ELF-1 (cell line): ENCODE results near the gene NUP54.

Experiments used
- DNase-seq: peaks from one replicate; pipeline ENCODE4 v3.0.0-alpha.2; 2016; ENCODE audit warnings: low read depth, low spot score

The NUP54 gene, protein sequence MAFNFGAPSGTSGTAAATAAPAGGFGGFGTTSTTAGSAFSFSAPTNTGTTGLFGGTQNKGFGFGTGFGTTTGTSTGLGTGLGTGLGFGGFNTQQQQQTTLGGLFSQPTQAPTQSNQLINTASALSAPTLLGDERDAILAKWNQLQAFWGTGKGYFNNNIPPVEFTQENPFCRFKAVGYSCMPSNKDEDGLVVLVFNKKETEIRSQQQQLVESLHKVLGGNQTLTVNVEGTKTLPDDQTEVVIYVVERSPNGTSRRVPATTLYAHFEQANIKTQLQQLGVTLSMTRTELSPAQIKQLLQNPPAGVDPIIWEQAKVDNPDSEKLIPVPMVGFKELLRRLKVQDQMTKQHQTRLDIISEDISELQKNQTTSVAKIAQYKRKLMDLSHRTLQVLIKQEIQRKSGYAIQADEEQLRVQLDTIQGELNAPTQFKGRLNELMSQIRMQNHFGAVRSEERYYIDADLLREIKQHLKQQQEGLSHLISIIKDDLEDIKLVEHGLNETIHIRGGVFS

GRCh38 chr4:76148142-76148865 lies at the start of gene NUP54:
TSS of gene NUP54 (minus strand) at chr4:76148397. CDS start at chr4:76148374, 23 bp downstream.
- peak; percentile 98 for DNase-seq

- no peak for DNase-seq
These were observed 49.0 kb upstream of the NUP54 start for GRCh38 chr4:76197031-76197743.

DNA sequence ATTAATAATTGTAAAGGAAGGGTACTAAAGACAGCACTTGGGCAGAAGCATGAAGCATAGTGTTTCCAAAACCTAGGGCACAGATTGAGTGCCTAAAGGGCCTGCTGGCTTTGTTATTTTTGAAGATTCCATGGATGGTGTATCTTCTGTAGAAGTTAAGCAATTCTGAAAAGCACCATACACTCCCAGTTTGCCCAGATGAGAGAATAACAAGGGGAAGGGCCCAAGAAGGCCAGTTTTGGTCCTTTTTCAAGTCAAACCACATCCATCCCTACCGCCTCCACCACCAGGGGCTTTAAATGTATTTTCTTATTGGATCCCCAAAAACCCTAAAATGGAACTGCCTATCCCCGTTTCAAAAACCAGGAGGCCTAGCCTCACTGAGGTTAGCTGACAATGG lies 48.2 kb upstream of the NUP54 start:
- no peak for DNase-seq

DNA sequence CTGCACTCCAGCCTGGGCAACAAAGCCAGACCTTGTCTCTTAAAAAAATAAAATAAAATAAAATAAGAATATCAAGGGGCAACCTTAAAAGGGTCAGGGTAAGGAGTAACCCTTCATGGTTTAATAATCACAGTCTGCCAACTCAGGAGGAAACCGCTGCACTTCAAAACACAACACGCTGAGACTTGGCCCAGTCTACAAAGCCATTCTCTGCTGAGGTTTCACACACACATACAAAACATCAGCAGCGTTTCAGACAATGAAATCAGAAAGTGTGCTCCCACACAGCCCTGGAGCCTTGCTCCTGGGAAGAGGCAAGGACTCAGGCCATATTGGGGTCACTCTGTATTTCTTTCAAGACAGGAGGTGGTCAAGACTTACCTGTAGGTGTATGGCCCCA lies 47.1 kb upstream of the NUP54 start:
- no peak for DNase-seq

DNA sequence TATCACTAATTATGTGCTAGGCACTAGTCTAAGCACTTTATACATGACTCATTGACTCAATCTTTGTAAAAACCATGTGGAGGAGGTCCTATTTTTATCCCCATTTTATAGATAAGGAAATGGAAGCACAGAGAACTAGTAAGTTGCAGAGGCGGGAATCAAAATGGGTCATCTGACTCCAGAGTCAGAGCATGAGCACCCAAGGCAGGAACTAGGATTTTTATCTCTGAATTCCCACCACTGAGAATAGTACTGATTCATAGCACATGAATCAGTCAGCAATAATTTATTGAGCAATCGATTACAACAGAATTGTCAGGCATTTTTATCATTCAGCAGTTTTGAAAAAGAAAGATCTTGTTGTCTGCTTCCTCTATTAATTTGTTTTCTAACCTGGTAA lies 46.1 kb upstream of the NUP54 start:
- DNase-seq: no peak

- no peak for DNase-seq
These were observed 44.0 kb upstream of the NUP54 start for GRCh38 chr4:76192236-76192635.

- no peak for DNase-seq
These were observed 40.4 kb upstream of the NUP54 start for GRCh38 chr4:76188557-76188956.

DNA sequence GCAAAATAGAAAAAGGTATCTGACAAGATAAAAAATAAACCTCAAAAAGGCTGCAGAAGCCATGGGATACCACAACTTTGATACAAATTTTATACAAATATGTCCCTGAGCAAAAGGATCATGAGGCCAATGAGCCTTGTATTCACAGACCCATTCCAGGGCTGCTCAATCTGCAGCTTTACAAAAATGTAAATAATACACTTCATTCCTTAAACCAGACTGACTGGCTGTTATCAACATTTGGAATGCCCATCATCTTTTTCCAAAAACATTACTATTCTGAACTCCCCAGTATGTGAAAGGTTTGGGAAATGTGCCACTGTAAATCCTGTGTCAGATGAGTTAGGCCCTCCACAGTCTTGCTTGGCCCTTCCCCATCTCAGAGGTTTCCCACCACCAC lies 40.0 kb upstream of the NUP54 start:
- no peak for DNase-seq

- DNase-seq: no peak
These were observed 39.0 kb upstream of the NUP54 start for GRCh38 chr4:76187152-76187551.

GRCh38 chr4:76182463-76182862 lies 34.3 kb upstream of the NUP54 start:
- DNase-seq: no peak

- DNase-seq: peak; percentile 86
These were observed 31.5 kb upstream of the NUP54 start for GRCh38 chr4:76179398-76180318.

- no peak for DNase-seq
These were observed 30.1 kb upstream of the NUP54 start for GRCh38 chr4:76178296-76178695.

DNA sequence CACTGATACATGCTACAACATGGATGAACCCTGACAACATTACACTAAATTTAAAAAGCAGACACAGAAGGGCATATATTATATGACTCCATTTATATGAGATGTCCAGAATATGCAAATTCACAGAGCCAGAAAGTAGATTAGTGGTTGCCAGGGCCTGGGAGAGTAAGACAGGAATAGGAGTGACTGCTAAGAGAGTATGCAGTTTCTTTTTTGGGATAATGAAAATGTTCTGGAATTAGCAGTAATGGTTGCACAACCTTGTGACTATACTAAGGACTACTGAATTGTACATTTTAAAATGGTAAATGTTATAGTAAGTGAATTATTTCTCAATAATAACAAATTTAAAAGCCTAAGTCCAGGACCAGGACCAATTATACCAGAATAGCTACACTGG lies 29.5 kb upstream of the NUP54 start:
- no peak for DNase-seq

DNA sequence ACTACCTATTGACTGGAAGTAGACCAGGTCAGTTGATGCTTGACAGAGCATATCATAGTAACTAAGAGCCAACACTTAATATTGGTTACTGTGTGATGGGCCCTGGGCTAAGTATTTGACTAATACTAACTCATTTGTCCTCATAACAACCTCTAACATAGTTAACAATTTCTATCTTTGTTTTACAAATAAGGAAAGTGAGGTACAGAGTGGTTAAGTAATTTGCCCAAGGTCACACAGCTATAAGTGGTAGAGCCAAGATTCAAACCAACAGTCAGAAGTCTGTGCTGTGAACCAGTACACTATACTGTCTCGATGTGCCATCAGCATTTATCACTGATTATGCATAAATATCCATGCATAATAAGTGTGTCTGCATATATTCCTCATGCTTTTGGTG lies 27.1 kb upstream of the NUP54 start:
- no peak for DNase-seq

DNA sequence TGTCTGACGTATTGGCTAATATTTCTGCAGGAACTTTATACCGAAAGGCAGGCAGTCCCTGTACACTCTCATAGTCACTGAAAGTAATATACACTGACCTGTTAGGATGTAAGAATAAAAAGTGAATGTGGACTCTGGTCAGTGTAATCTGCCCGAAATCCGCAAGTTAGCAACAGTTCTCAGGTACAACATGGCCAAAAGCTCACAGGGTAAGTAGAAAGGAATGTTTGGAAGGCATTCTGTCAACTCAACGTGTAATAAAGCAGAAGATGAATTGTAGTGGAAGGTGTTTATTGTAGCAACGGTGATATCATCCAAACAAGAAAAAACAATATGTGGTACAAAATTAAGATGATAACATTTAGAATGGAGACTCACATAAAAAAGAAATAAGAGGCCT lies 26.0 kb upstream of the NUP54 start:
- no peak for DNase-seq

DNA sequence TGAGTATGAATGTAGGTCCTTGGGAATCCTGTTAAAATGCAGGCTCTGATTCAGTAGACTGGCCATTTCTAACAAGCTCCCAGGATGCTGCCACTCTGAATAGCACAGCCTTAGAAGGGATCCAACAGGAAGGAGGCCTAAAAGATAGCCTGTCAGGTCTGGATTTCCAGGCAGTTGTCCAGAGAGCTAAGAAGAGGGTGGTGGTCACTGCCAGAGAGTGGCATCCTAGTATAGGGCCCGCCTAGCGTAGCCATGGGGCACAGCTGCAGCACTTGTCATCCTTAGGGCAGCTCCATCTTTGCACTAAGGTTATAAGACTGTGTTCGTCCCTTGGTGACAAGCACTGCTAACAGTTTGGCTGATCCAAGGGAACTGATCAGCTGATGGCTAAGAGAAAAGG lies 20.5 kb upstream of the NUP54 start:
- DNase-seq: no peak

DNA sequence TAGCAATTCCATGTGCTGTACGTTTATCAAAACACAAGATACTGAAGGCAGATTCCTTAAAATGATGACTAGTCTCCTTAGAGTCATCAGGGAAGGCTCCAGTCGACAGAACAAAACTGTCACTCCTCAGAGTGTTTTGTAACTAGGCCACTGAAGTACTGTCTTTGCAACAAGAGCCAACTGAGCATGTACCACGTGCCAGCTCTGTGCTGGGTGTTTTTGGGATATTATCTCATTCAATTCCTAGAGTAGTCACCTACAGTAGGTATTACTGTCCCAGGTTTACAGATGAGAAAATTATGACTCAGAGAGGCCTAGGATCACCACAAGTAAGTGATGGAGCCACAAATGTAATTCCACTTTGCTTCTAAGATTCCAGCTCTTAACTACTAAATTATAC lies 18.3 kb upstream of the NUP54 start:
- DNase-seq: no peak

GRCh38 chr4:76160355-76160754 lies 12.2 kb upstream of the NUP54 start:
- no peak for DNase-seq

DNA sequence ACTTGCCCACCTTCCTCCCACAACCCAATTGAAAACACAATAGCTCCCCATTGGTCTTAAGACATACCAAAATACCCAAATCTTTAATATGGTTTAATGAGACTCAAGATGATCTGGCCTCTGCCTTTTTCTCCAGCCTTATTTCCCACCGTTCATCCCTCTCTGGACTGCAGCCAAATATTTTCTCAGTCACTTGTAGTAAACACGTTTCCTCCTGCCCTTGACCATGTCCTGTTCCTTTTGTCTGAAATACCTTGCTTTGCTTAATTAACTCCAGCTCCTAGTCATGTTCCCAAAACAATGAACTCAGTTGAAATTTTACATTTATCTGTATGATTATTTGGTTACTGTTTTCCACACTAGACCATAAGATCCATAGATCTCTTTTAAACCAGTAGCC lies 8.4 kb upstream of the NUP54 start:
- no peak for DNase-seq

- no peak for DNase-seq
These were observed 7.8 kb upstream of the NUP54 start for GRCh38 chr4:76155979-76156378.

GRCh38 chr4:76153356-76153755 lies 5.2 kb upstream of the NUP54 start:
- DNase-seq: no peak
